GM21390 (cell line): ENCODE measurements around the gene HELZ.
A peak's percentile ranks its signal among the peaks of the same experiment; 100 is the strongest.
"Not testable (repeated sequence)": the region's sequence is repeated elsewhere in the genome, so short reads cannot be mapped to it uniquely, and the experiment has no call there.

Experiments
- ATAC-seq: cut with Tn5 transposase; IDR thresholded peaks from one replicate; pipeline ENCODE4 v1.9.1; 2021; ENCODE audit not compliant: unreplicated experiment

HELZ gene

GRCh38 chr17:67271187-67271586 is 26.2 kb upstream of the HELZ start:
- not testable (repeated sequence) for ATAC-seq

GRCh38 chr17:67270416-67270815 is 25.4 kb upstream of the HELZ start:
- no peak for ATAC-seq

GRCh38 chr17:67266496-67266895 is 21.5 kb upstream of the HELZ start:
- no peak for ATAC-seq

- ATAC-seq, result no peak
Measured at GRCh38 chr17:67265436-67266019, 20.5 kb upstream of the HELZ start.

- no peak for ATAC-seq
Measured at GRCh38 chr17:67262435-67263117, 17.6 kb upstream of the HELZ start.

- ATAC-seq, result no peak
Measured at GRCh38 chr17:67260170-67260987, 15.4 kb upstream of the HELZ start.

- ATAC-seq, result no peak
Measured at GRCh38 chr17:67258821-67259468, 13.9 kb upstream of the HELZ start.

GRCh38 chr17:67256075-67256732 is 11.2 kb upstream of the HELZ start:
- ATAC-seq, result no peak

- no peak for ATAC-seq
Measured at GRCh38 chr17:67253384-67253783, 8.4 kb upstream of the HELZ start.

- ATAC-seq, result not testable (repeated sequence)
Measured at GRCh38 chr17:67251586-67251985, 6.6 kb upstream of the HELZ start.

GRCh38 chr17:67248291-67248690 is 3.3 kb upstream of the HELZ start:
- ATAC-seq, result no peak

- no peak for ATAC-seq
Measured at GRCh38 chr17:67247416-67247900, 2.5 kb upstream of the HELZ start.

- peak; percentile 57 for ATAC-seq
Measured at GRCh38 chr17:67246653-67247415, 1.8 kb upstream of the HELZ start.

- no peak for ATAC-seq
Measured at GRCh38 chr17:67246403-67246652, 1.3 kb upstream of the HELZ start.

GRCh38 chr17:67245694-67246402 is 852 bp upstream of the HELZ start:
- no peak for ATAC-seq

GRCh38 chr17:67244431-67245072 is 444 bp downstream of the HELZ start:
- ATAC-seq, result peak; percentile 25

GRCh38 chr17:67243284-67243683 is 1.7 kb downstream of the HELZ start:
- ATAC-seq, result no peak

- ATAC-seq, result no peak
Measured at GRCh38 chr17:67241719-67242341, 3.2 kb downstream of the HELZ start.

- no peak for ATAC-seq
Measured at GRCh38 chr17:67239597-67239996, 5.4 kb downstream of the HELZ start.
